ENCODE results near the gene CERS1.
"Not testable (repeated sequence)": the region's sequence is repeated elsewhere in the genome, so short reads cannot be mapped to it uniquely, and the experiment has no call there.

Gene CERS1

DNA sequence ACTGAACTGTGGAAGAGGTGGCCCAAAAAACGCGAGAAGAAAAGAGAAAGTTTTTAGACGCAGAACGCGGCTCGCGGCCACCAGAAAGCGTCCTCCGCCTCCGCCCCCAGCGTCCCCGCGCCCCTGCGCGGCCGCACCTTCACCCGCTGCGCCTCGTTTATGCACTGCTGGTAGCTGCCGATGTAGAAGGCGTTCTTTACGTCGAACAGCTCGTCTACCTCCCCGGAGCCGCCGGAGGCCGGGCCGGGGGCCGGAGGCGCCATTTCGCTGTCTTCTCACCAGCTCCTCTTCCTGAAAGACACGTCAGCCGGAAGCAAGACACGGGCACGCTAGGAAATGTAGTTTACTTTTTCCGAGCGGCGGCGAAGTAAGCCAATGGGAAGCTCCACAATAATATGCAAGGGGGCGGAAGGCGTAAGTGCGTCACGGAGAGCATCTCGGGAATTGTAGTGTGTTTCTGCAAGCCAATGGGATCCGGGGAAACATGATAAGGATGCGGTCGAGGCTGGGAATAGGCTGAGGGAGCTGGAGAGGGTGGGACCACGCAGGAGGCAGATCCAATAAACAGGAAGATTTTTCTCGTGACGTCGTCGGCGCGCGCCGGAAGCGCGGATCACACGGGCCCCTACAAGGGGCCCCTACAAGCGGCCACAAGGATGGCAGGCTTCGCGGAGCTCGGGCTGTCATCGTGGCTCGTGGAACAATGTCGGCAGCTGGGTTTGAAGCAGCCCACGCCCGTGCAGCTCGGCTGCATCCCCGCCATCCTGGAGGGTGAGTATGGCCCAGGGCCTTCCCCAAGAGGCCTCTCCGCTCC is 23.3 kb upstream of the CERS1 start, which contains the start of the genes COPE and DDX49:
TSS of gene COPE (minus strand) at position 302 of the 814 bp plus-strand sequence. CDS start at position 263, 39 bp downstream.
TSS of gene DDX49 (plus strand) at position 630 of the 814 bp plus-strand sequence. CDS start at position 657, 27 bp downstream.
- H3K4me2 ChIP-seq (ENCODE audit: low read depth, low read length, poor library complexity, severe bottlenecking): peak within 1 kb of the TSS; percentile 91
- H3K9ac ChIP-seq (ENCODE audit: low read depth, low read length, poor library complexity, severe bottlenecking): peak within 1 kb of the TSS; percentile 80
- peak within 1 kb of the TSS; percentile 97 for H3K4me3 ChIP-seq (ENCODE audit: low read length, poor library complexity, severe bottlenecking)
- H3K79me2 ChIP-seq (ENCODE audit: insufficient read depth, low read length): peaks cover 68% of the 10 kb centered on the region
- peaks cover 20% of the 10 kb centered on the region; the same call in 1 of the 2 replicates for H3K36me3 ChIP-seq (ENCODE audit: insufficient read depth, low read length)
- H3K9me2 ChIP-seq (replicated peaks; ENCODE audit: low read depth, low read length): no peaks in the 10 kb centered on the region
- H4K20me1 ChIP-seq (ENCODE audit: insufficient read depth, low read length, poor library complexity, severe bottlenecking): peaks cover 20% of the 10 kb centered on the region
- peaks cover 3% of the 10 kb centered on the region for H3K4me1 ChIP-seq (ENCODE audit: insufficient read depth, low read length, poor library complexity, severe bottlenecking)
- no peaks in the 10 kb centered on the region for H3K9me3 ChIP-seq (ENCODE audit: insufficient read depth, low read depth, low read length)
- no peak for TF ChIP-seq EZH2phosphoT487 (IDR thresholded peaks at IDR 0.05; ENCODE audit: borderline replicate concordance)
- TF ChIP-seq CTCF (conservative IDR thresholded peaks at IDR 0.05; ENCODE audit: low read length): no peak
- H3F3A ChIP-seq (ENCODE audit: low read depth): no peaks in the 10 kb centered on the region
- no peaks in the 10 kb centered on the region for H3K27me3 ChIP-seq (ENCODE audit: insufficient read depth, low read length, poor library complexity, severe bottlenecking)
- peak within 1 kb of the TSS; percentile 75 for H2AFZ ChIP-seq (ENCODE audit: low read length)

GRCh38 chr19:18917593-18917992 is 21.6 kb upstream of the CERS1 start:
- not testable (repeated sequence) for H3K9me3 ChIP-seq (ENCODE audit: insufficient read depth, low read depth, low read length); H3K4me1 ChIP-seq (ENCODE audit: insufficient read depth, low read length, poor library complexity, severe bottlenecking); H3K9ac ChIP-seq (ENCODE audit: low read depth, low read length, poor library complexity, severe bottlenecking); H3K36me3 ChIP-seq (ENCODE audit: insufficient read depth, low read length); H3K9me2 ChIP-seq (replicated peaks; ENCODE audit: low read depth, low read length); H3K27me3 ChIP-seq (ENCODE audit: insufficient read depth, low read length, poor library complexity, severe bottlenecking); H2AFZ ChIP-seq (ENCODE audit: low read length); H3F3A ChIP-seq (ENCODE audit: low read depth)
- Histone ChIP-seq H4K20me1 (ENCODE audit: insufficient read depth, low read length, poor library complexity, severe bottlenecking) (peaks cover 20% of the 10 kb centered on the region), H3K79me2 (ENCODE audit: insufficient read depth, low read length) (peaks cover 83% of the 10 kb centered on the region), H3K4me3 (ENCODE audit: low read length, poor library complexity, severe bottlenecking) (peak overlapping the region; percentile 88), H3K4me2 (ENCODE audit: low read depth, low read length, poor library complexity, severe bottlenecking) (peak overlapping the region; percentile 85)

GRCh38 chr19:18915639-18916038 is 19.7 kb upstream of the CERS1 start:
- no peak overlapping the region for H3K4me3 ChIP-seq (ENCODE audit: low read length, poor library complexity, severe bottlenecking)
- no peaks in the 10 kb centered on the region for H3K9me3 ChIP-seq (ENCODE audit: insufficient read depth, low read depth, low read length)
- H3K9me2 ChIP-seq (replicated peaks; ENCODE audit: low read depth, low read length): no peaks in the 10 kb centered on the region
- no peak for TF ChIP-seq EZH2phosphoT487 (IDR thresholded peaks at IDR 0.05; ENCODE audit: borderline replicate concordance)
- TF ChIP-seq CTCF (conservative IDR thresholded peaks at IDR 0.05; ENCODE audit: low read length): peak; percentile 69
- peaks cover 3% of the 10 kb centered on the region for H3K4me1 ChIP-seq (ENCODE audit: insufficient read depth, low read length, poor library complexity, severe bottlenecking)
- no peaks in the 10 kb centered on the region for H3K27me3 ChIP-seq (ENCODE audit: insufficient read depth, low read length, poor library complexity, severe bottlenecking)
- peaks cover 70% of the 10 kb centered on the region for H3K79me2 ChIP-seq (ENCODE audit: insufficient read depth, low read length)
- no peaks in the 10 kb centered on the region; the same call in 1 of the 2 replicates for H3K36me3 ChIP-seq (ENCODE audit: insufficient read depth, low read length)
- peaks cover 16% of the 10 kb centered on the region for H4K20me1 ChIP-seq (ENCODE audit: insufficient read depth, low read length, poor library complexity, severe bottlenecking)
- H3F3A ChIP-seq (ENCODE audit: low read depth): no peaks in the 10 kb centered on the region
- peak overlapping the region; percentile 44 for H3K4me2 ChIP-seq (ENCODE audit: low read depth, low read length, poor library complexity, severe bottlenecking)
- H2AFZ ChIP-seq (ENCODE audit: low read length): no peak overlapping the region
- H3K9ac ChIP-seq (ENCODE audit: low read depth, low read length, poor library complexity, severe bottlenecking): peak overlapping the region; percentile 2
